OCI-LY7 (cell line): Measurements from ENCODE around the gene DEFB126. TPM values are rescaled to one million over a fixed set of nuclear protein-coding genes. Genes with fewer than 3 reads are reported as not detected.

Experiments
- BruUV-seq: library from RNA; stranded (reverse); fragments of 400-500 nt; replicated peaks from 2 replicates; lab custom pipeline; 2021; lab: Mats Ljungman, UMichigan
- CTCF ChIA-PET: fragments of 300-600 bp; sonication (Branson Sonifier 250); formaldehyde crosslinking; loops from one replicate; lab custom pipeline; 2022; ENCODE audit warnings: antibody characterized with exemption; ENCODE audit not compliant: unreplicated experiment; lab: Charles Lee
- POLR2A ChIA-PET: fragments of 300-600 bp; sonication (Branson Sonifier 250); formaldehyde crosslinking; loops from one replicate; lab custom pipeline; 2022; ENCODE audit warnings: antibody characterized with exemption; lab: Charles Lee
- DNase-seq: peaks from one replicate; pipeline ENCODE4 v3.0.0-alpha.2; 2015; ENCODE audit warnings: low spot score
- H2AFZ ChIP-seq: fragments of 200-600 bp; sonication (generic), shearing (Covaris generic); 2 replicates; pipeline ENCODE4 v1.6.1; 2014; ENCODE audit warnings: mild to moderate bottlenecking, antibody characterized with exemption, low read length, moderate library complexity
- H3K27ac ChIP-seq: fragments of 200-600 bp; sonication (generic); 2 replicates; pipeline ENCODE4 v1.5.1; 2014; ENCODE audit warnings: mixed run types, low read depth, mild to moderate bottlenecking, moderate library complexity, low read length, inconsistent platforms; ENCODE audit not compliant: poor library complexity, severe bottlenecking
- H3K36me3 ChIP-seq: fragments of 200-600 bp; sonication (generic); 2 replicates; pipeline ENCODE4 v1.6.1; 2014; ENCODE audit warnings: mild to moderate bottlenecking, antibody characterized with exemption, low read length, moderate library complexity, mixed read lengths; ENCODE audit not compliant: insufficient read depth
- H3K4me1 ChIP-seq: fragments of 200-600 bp; sonication (generic); 2 replicates; pipeline ENCODE4 v1.5.1; 2014; ENCODE audit warnings: mild to moderate bottlenecking, low read length; ENCODE audit not compliant: insufficient read depth, poor library complexity, severe bottlenecking
- H3K4me2 ChIP-seq: fragments of 200-600 bp; sonication (generic); 2 replicates; pipeline ENCODE4 v1.6.1; 2014; ENCODE audit warnings: mild to moderate bottlenecking, low read length
- H3K4me3 ChIP-seq: fragments of 200-600 bp; sonication (generic); 2 replicates; pipeline ENCODE4 v1.5.1; 2014; ENCODE audit warnings: mild to moderate bottlenecking, low read depth, low read length; ENCODE audit not compliant: poor library complexity, severe bottlenecking
- H3K79me2 ChIP-seq: fragments of 200-600 bp; sonication (generic); 2 replicates; pipeline ENCODE4 v1.6.1; 2016; ENCODE audit warnings: low read depth, mild to moderate bottlenecking, low read length, moderate library complexity, mixed read lengths; ENCODE audit not compliant: insufficient read depth
- H3K9me2 ChIP-seq: fragments of 200-600 bp; sonication (generic); 2 replicates; pipeline ENCODE4 v1.6.1; 2016; ENCODE audit warnings: mild to moderate bottlenecking, low read length, mixed read lengths; ENCODE audit not compliant: insufficient read depth
- H3K9me3 ChIP-seq: fragments of 200-600 bp; sonication (generic); 2 replicates; pipeline ENCODE4 v1.6.1; 2014; ENCODE audit warnings: mild to moderate bottlenecking, mixed run types, low read length, mixed read lengths
- H4K20me1 ChIP-seq: fragments of 200-600 bp; sonication (generic); 2 replicates; pipeline ENCODE4 v1.6.1; 2014; ENCODE audit warnings: mild to moderate bottlenecking, antibody characterized with exemption, low read length, moderate library complexity, mixed read lengths; ENCODE audit not compliant: insufficient read depth
- CTCF ChIP-seq: fragments of 200-600 bp; sonication (generic); conservative IDR thresholded peaks from 2 replicates; pipeline ENCODE4 v1.5.1; 2014; ENCODE audit warnings: mild to moderate bottlenecking, antibody characterized with exemption, low read length, moderate library complexity, mixed read lengths
- EZH2phosphoT487 ChIP-seq: fragments of 200-600 bp; sonication (generic); IDR thresholded peaks from 2 replicates; pipeline ENCODE4 v1.6.1; 2018; ENCODE audit warnings: low read depth, borderline replicate concordance, mild to moderate bottlenecking, mixed run types, antibody characterized with exemption, low read length, moderate library complexity, mixed read lengths
- intact Hi-C: fragments of 100-400 bp; cut with micrococcal nuclease; formaldehyde crosslinking; loops from one replicate; pipeline ENCODE4 v1.10.0; 2022; ENCODE audit not compliant: unreplicated experiment
- total RNA-seq, 2 experiments: library from RNA; depleted of rRNA in 1 of 2; stranded (reverse); fragments of >200 nt in 1 of 2; shearing (Covaris generic) in 1 of 2; gene quantifications; 2 replicates each; pipeline ENCODE4 v1.2.3, GENCODE V29; 2014 to 2022

The DEFB126 gene
- total RNA-seq, 2 experiments from 2014 or later, result not detected

- no peak for DNase-seq
- Histone ChIP-seq H3K4me1 (no peaks in the 10 kb centered on the region), H3K27ac (no peak overlapping the region), H3K9me3 (no peaks in the 10 kb centered on the region), H2AFZ (no peak overlapping the region), H3K4me2 (no peak overlapping the region), H3K4me3 (no peak overlapping the region), H4K20me1 (no peaks in the 10 kb centered on the region), H3K9me2 (no peaks in the 10 kb centered on the region), H3K36me3 (no peaks in the 10 kb centered on the region), H3K79me2 (no peaks in the 10 kb centered on the region)
- ChIA-PET POLR2A (no interaction called here), CTCF (no interaction called here)
- BruUV-seq, result no TSS peak
- no peak for TF ChIP-seq CTCF
- no peak for TF ChIP-seq EZH2phosphoT487
- intact Hi-C loops, result no loop called here
Measured at GRCh38 chr20:145877-146276, 3.5 kb downstream of the DEFB126 start.

GRCh38 chr20:152131-152530, 9.7 kb downstream of the DEFB126 start:
- Histone ChIP-seq H3K36me3 (no peaks in the 10 kb centered on the region), H3K4me1 (no peaks in the 10 kb centered on the region), H3K27ac (no peak overlapping the region), H3K4me2 (no peak overlapping the region), H3K79me2 (no peaks in the 10 kb centered on the region), H2AFZ (no peak overlapping the region), H3K9me2 (no peaks in the 10 kb centered on the region), H3K9me3 (no peaks in the 10 kb centered on the region), H3K4me3 (no peak overlapping the region), H4K20me1 (no peaks in the 10 kb centered on the region)
- ChIA-PET CTCF (no interaction called here), POLR2A (no interaction called here)
- TF ChIP-seq EZH2phosphoT487 (no peak), CTCF (no peak)
- intact Hi-C loops, result no loop called here
- no peak for DNase-seq
- BruUV-seq, result no TSS peak

GRCh38 chr20:157154-157553, 14.8 kb downstream of the DEFB126 start, which contains the start of gene DEFB127:
DEFB127 (plus strand) TSS chr20:157454; CDS start chr20:157545, 91 bp downstream.
- intact Hi-C loops, result no loop called here
- H3K4me2 ChIP-seq, result no peak within 1 kb of the TSS
- no peaks in the 10 kb centered on the region for H3K79me2 ChIP-seq
- ChIA-PET CTCF (no interaction called here), POLR2A (no interaction called here)
- no peaks in the 10 kb centered on the region for H3K9me3 ChIP-seq
- H3K27ac ChIP-seq, result no peak within 1 kb of the TSS
- no peak within 1 kb of the TSS for H2AFZ ChIP-seq
- H3K36me3 ChIP-seq, result no peaks in the 10 kb centered on the region
- TF ChIP-seq EZH2phosphoT487 (no peak), CTCF (no peak)
- no peaks in the 10 kb centered on the region for H4K20me1 ChIP-seq
- no peaks in the 10 kb centered on the region for H3K9me2 ChIP-seq
- no peaks in the 10 kb centered on the region for H3K4me1 ChIP-seq
- no peak for DNase-seq
- no peak within 1 kb of the TSS for H3K4me3 ChIP-seq
- BruUV-seq, result no TSS peak
